SK-N-SH treated with all-trans-retinoic acid at 6 μM for 48 hours (cell line): ENCODE results near the gene ANGPTL5.
"Not testable (repeated sequence)": the region's sequence is repeated elsewhere in the genome, so short reads cannot be mapped to it uniquely, and the experiment has no call there.

Experiments
- ATAC-seq: fragments of 200-7000 bp; cut with Tn5 transposase; 3 replicates; pipeline ENCODE4 v1.9.1; 2020; ENCODE audit warnings: mild to moderate bottlenecking, moderate library complexity
- ARNTL ChIP-seq: fragments of 450-650 bp; formaldehyde crosslinking; IDR thresholded peaks from 2 replicates; pipeline ENCODE4 v1.5.0; 2020; ENCODE audit warnings: low read depth, mild to moderate bottlenecking, moderate library complexity, borderline replicate concordance
- BACH2 ChIP-seq: fragments of 250-450 bp; sonication (Bioruptor Pico); IDR thresholded peaks from 2 replicates; pipeline ENCODE4 v1.9.0; 2021; ENCODE audit warnings: mild to moderate bottlenecking, borderline replicate concordance
- ESRRG ChIP-seq: fragments of 250-450 bp; sonication (Bioruptor Pico); IDR thresholded peaks from 2 replicates; pipeline ENCODE4 v1.6.1; 2021; ENCODE audit warnings: mild to moderate bottlenecking
- GLIS3 ChIP-seq: fragments of 250-450 bp; sonication (Bioruptor Pico); IDR thresholded peaks from 2 replicates; pipeline ENCODE4 v1.5.0; 2020; ENCODE audit warnings: mild to moderate bottlenecking, moderate library complexity
- OSR1 ChIP-seq: fragments of 250-450 bp; sonication (Bioruptor Pico); IDR thresholded peaks from 2 replicates; pipeline ENCODE4 v1.8.0; 2022; ENCODE audit warnings: moderate library complexity, mild to moderate bottlenecking, inconsistent platforms
- PPARA ChIP-seq: fragments of 250-450 bp; sonication (Bioruptor Pico); IDR thresholded peaks from 2 replicates; pipeline ENCODE4 v1.5.0; 2020; ENCODE audit warnings: mild to moderate bottlenecking, borderline replicate concordance
- RARB ChIP-seq: fragments of 250-450 bp; sonication (Bioruptor Pico); IDR thresholded peaks from 2 replicates; pipeline ENCODE4 v1.8.0; 2021; ENCODE audit warnings: mild to moderate bottlenecking, moderate library complexity
- SNAI2 ChIP-seq: fragments of 250-450 bp; sonication (Bioruptor Pico); IDR thresholded peaks from 2 replicates; pipeline ENCODE4 v1.5.0; 2020; ENCODE audit warnings: mild to moderate bottlenecking, moderate library complexity
- TCF4 ChIP-seq: fragments of 250-450 bp; sonication (Bioruptor Pico); IDR thresholded peaks from 2 replicates; pipeline ENCODE4 v1.8.0; 2021; ENCODE audit warnings: mild to moderate bottlenecking, moderate library complexity, borderline replicate concordance
- TOX ChIP-seq: fragments of 250-450 bp; sonication (Bioruptor Pico); IDR thresholded peaks from 2 replicates; pipeline ENCODE4 v1.8.0; 2021; ENCODE audit warnings: mild to moderate bottlenecking, moderate library complexity, borderline replicate concordance
- ZC3H10 ChIP-seq: fragments of 250-450 bp; sonication (Bioruptor Pico); IDR thresholded peaks from 2 replicates; pipeline ENCODE4 v1.5.1; 2021; ENCODE audit warnings: mild to moderate bottlenecking, moderate library complexity
- ZFP3 ChIP-seq: fragments of 250-450 bp; sonication (Bioruptor Pico); IDR thresholded peaks from 2 replicates; pipeline ENCODE4 v1.5.0; 2020; ENCODE audit warnings: mild to moderate bottlenecking, moderate library complexity
- ZFP30 ChIP-seq: fragments of 450-650 bp; formaldehyde crosslinking; IDR thresholded peaks from 2 replicates; pipeline ENCODE4 v1.5.0; 2022; ENCODE audit warnings: mild to moderate bottlenecking, moderate library complexity
- ZNF565 ChIP-seq: fragments of 450-650 bp; formaldehyde crosslinking; conservative IDR thresholded peaks from 2 replicates; pipeline ENCODE4 v1.5.0; 2020; ENCODE audit warnings: low read depth, mild to moderate bottlenecking, moderate library complexity
- ZNF8 ChIP-seq: fragments of 450-650 bp; formaldehyde crosslinking; IDR thresholded peaks from 2 replicates; pipeline ENCODE4 v1.5.0; 2020; ENCODE audit warnings: mild to moderate bottlenecking, moderate library complexity
- TF ChIP-seq, protein P1 (sequence below): fragments of 250-450 bp; sonication (Bioruptor Pico); IDR thresholded peaks from 2 replicates; pipeline ENCODE4 v1.5.1; 2020; ENCODE audit warnings: low read depth, mild to moderate bottlenecking, moderate library complexity
- TF ChIP-seq, protein P2 (sequence below): fragments of 250-450 bp; sonication (Bioruptor Pico); IDR thresholded peaks from 2 replicates; pipeline ENCODE4 v1.8.0; 2021; ENCODE audit warnings: low read depth, mild to moderate bottlenecking, moderate library complexity, borderline replicate concordance
- TF ChIP-seq, protein P3 (sequence below): fragments of 250-450 bp; sonication (Bioruptor Pico); IDR thresholded peaks from 2 replicates; pipeline ENCODE4 v1.5.0; 2020; ENCODE audit warnings: mild to moderate bottlenecking, moderate library complexity
- TF ChIP-seq, protein P4 (sequence below): fragments of 250-450 bp; sonication (Bioruptor Pico); IDR thresholded peaks from 2 replicates; pipeline ENCODE4 v1.8.0; 2020; ENCODE audit warnings: mild to moderate bottlenecking, moderate library complexity, borderline replicate concordance
- TF ChIP-seq, protein P5 (sequence below): fragments of 250-450 bp; sonication (Bioruptor Pico); IDR thresholded peaks from 2 replicates; pipeline ENCODE4 v1.5.1; 2021; ENCODE audit warnings: mild to moderate bottlenecking, moderate library complexity

The ANGPTL5 gene

DNA sequence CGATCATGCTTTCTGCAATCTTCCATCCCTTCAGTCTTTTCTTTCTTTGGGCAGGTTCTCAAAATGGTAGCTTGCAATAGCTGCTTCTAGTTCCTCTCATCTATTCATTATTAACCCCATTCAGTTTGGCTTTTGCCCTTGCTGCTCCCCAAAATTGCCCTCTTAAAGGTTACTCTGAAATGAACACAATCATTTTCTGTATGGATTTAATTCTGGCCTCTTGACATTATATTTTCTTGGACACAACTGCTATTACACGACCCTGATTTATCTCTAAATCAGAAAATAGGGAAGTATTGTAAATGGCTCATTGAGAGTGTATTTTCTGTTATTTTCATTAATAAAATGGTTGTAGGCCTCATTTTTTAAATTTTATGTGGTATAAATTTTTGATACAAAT is at the start of gene ANGPTL5:
Gene ANGPTL5, minus strand, starts transcription at position 101 of the 400 bp plus-strand sequence. CDS start 8,613 bp downstream, outside the sequence.
- no peak for TF ChIP-seq ZNF565 (CRISPR knock-in tag)
- no peak for TF ChIP-seq GLIS3 (CRISPR knock-in tag)
- TF ChIP-seq PPARA (CRISPR knock-in tag) = no peak
- TF ChIP-seq, all 23 proteins: peak for 0
- no peak for ATAC-seq

DNA sequence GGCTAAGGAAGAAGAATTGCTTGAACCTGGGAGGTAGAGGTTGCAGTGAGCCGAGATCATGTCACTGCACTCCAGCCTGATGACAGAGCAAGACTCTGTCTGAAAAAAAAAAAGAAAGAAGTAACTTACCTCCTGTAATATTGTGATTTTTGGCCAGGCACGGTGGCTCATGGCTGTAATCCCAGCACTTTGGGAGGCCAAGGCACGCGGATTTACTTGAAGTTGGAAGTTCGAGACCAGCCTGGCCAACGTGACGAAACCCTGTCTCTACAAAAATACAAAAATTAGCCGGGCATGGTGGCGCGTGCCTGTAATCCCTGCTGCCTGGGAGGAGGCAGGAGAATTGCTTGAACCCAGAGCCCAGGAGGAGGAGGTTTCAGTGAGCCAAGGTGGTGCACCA is 47.9 kb upstream of the ANGPTL5 start:
- ATAC-seq = not testable (repeated sequence)

DNA sequence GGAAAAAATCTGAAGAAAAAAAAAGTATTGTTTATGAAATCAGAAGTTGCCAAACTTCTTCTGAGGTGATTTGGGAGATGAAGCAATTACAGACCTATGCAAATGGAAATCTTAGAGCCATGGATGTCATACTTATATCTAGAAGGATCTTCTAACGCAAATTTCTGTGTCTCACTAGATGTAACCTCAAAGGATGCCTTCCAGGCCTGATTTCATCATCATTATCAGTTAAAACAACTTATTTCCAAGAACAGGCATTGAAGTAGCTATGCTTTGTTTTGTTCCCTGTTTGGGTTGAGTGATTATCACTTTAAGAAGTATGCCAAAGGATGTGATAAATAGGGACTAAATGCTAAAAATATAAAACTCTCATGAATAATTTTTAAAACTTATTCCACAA is 43.9 kb upstream of the ANGPTL5 start:
- no peak for ATAC-seq
- TF ChIP-seq, protein P1, sequence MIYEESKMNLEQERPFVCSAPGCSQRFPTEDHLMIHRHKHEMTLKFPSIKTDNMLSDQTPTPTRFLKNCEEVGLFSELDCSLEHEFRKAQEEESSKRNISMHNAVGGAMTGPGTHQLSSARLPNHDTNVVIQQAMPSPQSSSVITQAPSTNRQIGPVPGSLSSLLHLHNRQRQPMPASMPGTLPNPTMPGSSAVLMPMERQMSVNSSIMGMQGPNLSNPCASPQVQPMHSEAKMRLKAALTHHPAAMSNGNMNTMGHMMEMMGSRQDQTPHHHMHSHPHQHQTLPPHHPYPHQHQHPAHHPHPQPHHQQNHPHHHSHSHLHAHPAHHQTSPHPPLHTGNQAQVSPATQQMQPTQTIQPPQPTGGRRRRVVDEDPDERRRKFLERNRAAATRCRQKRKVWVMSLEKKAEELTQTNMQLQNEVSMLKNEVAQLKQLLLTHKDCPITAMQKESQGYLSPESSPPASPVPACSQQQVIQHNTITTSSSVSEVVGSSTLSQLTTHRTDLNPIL (CRISPR knock-in tag) = no peak
- TF ChIP-seq ESRRG (CRISPR knock-in tag) = no peak

DNA sequence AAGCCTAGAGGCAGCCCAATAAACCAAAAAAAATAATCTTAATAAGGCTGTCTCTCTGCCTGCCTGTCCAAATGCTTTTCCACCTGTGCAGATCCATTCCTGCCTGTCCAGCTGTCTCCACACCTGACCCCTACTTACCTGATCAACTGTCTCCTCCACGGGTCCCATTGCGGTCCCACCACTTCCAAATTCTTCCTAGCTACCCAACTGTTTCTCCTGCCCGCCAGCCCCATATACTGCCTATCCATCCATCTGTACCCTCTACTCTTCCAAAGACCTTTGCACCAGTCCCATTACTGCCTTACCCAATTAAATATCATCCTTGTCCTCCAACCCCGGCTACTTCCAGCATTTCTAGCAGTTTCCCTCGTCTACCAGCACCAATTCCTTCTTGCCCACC is 39.4 kb upstream of the ANGPTL5 start:
- ATAC-seq = no peak
- TF ChIP-seq OSR1 (CRISPR knock-in tag) (no peak), ZNF565 (CRISPR knock-in tag) (no peak), BACH2 (CRISPR knock-in tag) (no peak), ZC3H10 (no peak), ESRRG (CRISPR knock-in tag) (no peak), SNAI2 (CRISPR knock-in tag) (no peak), ZFP30 (no peak), TCF4 (CRISPR knock-in tag) (no peak), RARB (CRISPR knock-in tag) (no peak), ZNF8 (CRISPR knock-in tag) (no peak), PPARA (CRISPR knock-in tag) (no peak), GLIS3 (CRISPR knock-in tag) (no peak), ZFP3 (no peak), ARNTL (CRISPR knock-in tag) (no peak), TOX (CRISPR knock-in tag) (no peak)
- TF ChIP-seq, protein P2, sequence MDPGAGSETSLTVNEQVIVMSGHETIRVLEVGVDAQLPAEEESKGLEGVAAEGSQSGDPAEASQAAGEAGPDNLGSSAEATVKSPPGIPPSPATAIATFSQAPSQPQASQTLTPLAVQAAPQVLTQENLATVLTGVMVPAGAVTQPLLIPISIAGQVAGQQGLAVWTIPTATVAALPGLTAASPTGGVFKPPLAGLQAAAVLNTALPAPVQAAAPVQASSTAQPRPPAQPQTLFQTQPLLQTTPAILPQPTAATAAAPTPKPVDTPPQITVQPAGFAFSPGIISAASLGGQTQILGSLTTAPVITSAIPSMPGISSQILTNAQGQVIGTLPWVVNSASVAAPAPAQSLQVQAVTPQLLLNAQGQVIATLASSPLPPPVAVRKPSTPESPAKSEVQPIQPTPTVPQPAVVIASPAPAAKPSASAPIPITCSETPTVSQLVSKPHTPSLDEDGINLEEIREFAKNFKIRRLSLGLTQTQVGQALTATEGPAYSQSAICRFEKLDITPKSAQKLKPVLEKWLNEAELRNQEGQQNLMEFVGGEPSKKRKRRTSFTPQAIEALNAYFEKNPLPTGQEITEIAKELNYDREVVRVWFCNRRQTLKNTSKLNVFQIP (CRISPR knock-in tag) = no peak
- TF ChIP-seq, protein P3, sequence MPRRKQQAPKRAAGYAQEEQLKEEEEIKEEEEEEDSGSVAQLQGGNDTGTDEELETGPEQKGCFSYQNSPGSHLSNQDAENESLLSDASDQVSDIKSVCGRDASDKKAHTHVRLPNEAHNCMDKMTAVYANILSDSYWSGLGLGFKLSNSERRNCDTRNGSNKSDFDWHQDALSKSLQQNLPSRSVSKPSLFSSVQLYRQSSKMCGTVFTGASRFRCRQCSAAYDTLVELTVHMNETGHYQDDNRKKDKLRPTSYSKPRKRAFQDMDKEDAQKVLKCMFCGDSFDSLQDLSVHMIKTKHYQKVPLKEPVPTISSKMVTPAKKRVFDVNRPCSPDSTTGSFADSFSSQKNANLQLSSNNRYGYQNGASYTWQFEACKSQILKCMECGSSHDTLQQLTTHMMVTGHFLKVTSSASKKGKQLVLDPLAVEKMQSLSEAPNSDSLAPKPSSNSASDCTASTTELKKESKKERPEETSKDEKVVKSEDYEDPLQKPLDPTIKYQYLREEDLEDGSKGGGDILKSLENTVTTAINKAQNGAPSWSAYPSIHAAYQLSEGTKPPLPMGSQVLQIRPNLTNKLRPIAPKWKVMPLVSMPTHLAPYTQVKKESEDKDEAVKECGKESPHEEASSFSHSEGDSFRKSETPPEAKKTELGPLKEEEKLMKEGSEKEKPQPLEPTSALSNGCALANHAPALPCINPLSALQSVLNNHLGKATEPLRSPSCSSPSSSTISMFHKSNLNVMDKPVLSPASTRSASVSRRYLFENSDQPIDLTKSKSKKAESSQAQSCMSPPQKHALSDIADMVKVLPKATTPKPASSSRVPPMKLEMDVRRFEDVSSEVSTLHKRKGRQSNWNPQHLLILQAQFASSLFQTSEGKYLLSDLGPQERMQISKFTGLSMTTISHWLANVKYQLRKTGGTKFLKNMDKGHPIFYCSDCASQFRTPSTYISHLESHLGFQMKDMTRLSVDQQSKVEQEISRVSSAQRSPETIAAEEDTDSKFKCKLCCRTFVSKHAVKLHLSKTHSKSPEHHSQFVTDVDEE (CRISPR knock-in tag) = no peak
- TF ChIP-seq, protein P4, sequence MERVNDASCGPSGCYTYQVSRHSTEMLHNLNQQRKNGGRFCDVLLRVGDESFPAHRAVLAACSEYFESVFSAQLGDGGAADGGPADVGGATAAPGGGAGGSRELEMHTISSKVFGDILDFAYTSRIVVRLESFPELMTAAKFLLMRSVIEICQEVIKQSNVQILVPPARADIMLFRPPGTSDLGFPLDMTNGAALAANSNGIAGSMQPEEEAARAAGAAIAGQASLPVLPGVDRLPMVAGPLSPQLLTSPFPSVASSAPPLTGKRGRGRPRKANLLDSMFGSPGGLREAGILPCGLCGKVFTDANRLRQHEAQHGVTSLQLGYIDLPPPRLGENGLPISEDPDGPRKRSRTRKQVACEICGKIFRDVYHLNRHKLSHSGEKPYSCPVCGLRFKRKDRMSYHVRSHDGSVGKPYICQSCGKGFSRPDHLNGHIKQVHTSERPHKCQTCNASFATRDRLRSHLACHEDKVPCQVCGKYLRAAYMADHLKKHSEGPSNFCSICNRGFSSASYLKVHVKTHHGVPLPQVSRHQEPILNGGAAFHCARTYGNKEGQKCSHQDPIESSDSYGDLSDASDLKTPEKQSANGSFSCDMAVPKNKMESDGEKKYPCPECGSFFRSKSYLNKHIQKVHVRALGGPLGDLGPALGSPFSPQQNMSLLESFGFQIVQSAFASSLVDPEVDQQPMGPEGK (CRISPR knock-in tag) = no peak
- TF ChIP-seq, protein P1 (CRISPR knock-in tag) = no peak
- TF ChIP-seq, protein P5, sequence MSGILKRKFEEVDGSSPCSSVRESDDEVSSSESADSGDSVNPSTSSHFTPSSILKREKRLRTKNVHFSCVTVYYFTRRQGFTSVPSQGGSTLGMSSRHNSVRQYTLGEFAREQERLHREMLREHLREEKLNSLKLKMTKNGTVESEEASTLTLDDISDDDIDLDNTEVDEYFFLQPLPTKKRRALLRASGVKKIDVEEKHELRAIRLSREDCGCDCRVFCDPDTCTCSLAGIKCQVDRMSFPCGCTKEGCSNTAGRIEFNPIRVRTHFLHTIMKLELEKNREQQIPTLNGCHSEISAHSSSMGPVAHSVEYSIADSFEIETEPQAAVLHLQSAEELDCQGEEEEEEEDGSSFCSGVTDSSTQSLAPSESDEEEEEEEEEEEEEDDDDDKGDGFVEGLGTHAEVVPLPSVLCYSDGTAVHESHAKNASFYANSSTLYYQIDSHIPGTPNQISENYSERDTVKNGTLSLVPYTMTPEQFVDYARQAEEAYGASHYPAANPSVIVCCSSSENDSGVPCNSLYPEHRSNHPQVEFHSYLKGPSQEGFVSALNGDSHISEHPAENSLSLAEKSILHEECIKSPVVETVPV = no peak
- TF ChIP-seq, all 23 proteins: peak for 0
